SK-N-MC (cell line): Measurements from ENCODE around the gene SLC25A45.

ENCODE experiments used
- EZH2 ChIP-seq: fragments of 200-600 bp; sonication (generic); IDR thresholded peaks from one replicate; pipeline ENCODE4 v1.6.1; 2017; ENCODE audit warnings: antibody characterized with exemption
- FOXP2 ChIP-seq: optimal IDR thresholded peaks from 2 replicates; pipeline ENCODE3; 2011; ENCODE audit warnings: mild to moderate bottlenecking, moderate library complexity; ENCODE audit not compliant: insufficient read depth; ENCODE audit errors: extremely low read length, control extremely low read depth
- POLR2AphosphoS5 ChIP-seq: IDR thresholded peaks from 2 replicates; pipeline ENCODE4 v1.6.1; 2012; ENCODE audit warnings: mild to moderate bottlenecking, low read depth, low read length, borderline replicate concordance

DNA sequence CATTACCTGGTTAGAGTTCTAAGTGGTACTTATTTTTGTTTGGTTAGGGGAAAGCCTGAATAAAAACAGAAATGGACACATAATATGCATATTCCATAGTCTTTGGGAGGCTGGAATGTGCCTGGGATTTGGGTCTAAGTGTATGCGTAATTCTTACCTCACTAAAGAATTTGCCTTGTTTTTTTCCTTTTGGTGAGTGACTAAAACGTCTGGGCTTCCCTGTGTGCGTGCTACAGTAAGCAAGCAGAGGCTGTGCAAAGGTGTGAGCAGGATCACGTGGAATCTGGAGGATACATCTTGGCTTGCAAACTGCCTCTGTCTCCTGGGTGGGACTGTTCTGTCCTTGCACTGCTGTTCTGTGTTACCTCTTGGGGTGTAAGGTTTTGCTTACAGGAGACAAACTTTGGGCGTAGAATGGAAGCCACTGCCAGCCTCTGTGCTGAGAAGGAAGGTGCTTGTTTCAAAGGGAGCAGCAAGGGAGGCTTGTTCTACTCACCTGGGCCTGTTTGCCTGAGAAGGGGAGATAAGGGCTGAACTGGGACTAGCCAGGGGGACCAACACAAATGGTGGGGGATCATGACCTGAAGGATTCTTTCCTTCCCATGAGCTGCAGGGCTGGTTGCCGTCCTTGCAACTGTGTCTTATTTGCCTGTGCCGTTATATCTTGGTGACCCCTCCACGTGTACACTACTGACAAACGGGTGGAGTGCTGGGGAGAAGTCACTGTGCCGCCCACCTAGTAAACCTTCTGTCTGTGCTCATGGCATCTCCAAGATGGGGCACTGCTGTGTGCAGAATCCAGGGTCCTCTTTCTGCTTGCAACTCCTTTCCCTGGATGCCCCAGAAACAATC lies 44.6 kb upstream of the SLC25A45 start:
- TF ChIP-seq POLR2AphosphoS5 (no peak), EZH2 (no peak), FOXP2 (no peak)
